Embryonic facial prominence (tissue), 1 donor: ENCODE measurements around the gene MLN.

Experiments
- DNase-seq: peaks from one replicate; pipeline ENCODE4 v3.0.0-alpha.2; 2016; ENCODE audit errors: extremely low spot score

Gene MLN

GRCh38 chr6:33788694-33789549 is 14.9 kb downstream of the MLN start, which contains the start of gene LEMD2:
Gene LEMD2 (minus strand): TSS chr6:33789130. CDS start chr6:33789116, 14 bp downstream.
- peak; percentile 81 for DNase-seq

DNA sequence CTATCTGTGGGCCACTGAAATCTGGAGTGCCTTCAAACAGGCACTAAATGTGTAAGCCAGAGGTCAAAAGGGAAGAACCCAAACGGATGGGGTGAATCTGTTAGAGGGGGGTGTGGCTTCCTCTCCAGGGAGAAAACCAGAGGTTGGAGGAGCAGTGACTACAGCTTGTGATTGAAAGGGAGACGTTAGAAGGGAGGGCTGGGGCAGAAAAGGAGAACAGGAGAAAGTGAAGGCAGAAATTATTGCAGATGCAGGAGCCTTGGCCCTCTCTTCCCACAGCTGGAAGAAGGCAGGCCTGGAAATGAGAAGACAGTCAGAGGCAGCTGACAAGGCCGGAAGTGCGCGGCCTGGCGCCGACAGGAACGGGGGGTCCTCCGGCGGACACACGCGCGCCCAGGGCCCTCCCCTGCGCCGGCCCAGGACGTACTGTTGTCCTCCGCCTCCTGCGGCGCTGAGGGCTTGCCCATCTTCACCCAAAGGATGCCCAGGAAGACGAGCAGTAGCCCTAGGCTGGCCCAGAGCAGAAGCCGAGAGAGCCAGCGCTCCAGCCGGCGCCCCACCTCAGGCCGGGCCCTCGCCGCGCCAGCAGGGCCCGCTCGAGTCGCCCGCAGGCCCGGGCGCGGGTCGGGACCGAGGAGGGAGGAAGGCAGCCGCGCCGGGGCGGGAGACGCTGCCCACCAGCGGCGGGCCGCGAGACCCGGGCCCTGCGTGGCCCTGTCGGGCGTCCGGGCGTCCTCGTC is 15.7 kb downstream of the MLN start:
- DNase-seq: no peak

DNA sequence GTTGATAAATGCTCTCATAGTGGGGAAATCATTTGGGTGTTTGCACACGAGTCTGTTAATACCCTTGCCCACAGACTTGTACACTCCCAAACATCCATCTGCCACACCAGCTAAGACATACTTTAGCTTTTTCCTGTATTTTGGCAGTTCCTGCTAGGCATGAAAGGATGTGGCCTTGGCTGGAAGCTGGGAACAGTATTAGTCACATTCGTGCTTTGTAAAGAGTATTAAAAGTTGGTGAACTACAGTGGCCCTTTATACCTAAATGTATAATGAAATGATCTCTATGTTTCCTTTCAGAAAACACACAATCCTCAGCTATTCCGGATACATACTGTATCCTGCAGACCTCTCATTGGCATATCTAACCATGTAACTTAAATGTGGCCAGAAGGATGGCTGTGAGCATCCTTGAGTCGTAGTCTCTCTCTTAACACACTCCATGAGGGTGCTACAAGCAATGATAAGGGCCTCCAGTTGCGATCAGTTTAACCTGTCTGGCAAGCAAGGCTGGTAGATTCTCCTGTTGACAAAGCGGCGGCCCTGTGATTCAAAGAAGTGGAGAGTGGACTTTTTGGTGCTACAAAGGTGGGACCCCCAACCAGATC is 16.4 kb downstream of the MLN start:
- DNase-seq: no peak

GRCh38 chr6:33786736-33787135 is 17.1 kb downstream of the MLN start:
- no peak for DNase-seq

- no peak for DNase-seq
These were observed 18.0 kb downstream of the MLN start for GRCh38 chr6:33785778-33786177.

- no peak for DNase-seq
These were observed 19.0 kb downstream of the MLN start for GRCh38 chr6:33784787-33785186.

DNA sequence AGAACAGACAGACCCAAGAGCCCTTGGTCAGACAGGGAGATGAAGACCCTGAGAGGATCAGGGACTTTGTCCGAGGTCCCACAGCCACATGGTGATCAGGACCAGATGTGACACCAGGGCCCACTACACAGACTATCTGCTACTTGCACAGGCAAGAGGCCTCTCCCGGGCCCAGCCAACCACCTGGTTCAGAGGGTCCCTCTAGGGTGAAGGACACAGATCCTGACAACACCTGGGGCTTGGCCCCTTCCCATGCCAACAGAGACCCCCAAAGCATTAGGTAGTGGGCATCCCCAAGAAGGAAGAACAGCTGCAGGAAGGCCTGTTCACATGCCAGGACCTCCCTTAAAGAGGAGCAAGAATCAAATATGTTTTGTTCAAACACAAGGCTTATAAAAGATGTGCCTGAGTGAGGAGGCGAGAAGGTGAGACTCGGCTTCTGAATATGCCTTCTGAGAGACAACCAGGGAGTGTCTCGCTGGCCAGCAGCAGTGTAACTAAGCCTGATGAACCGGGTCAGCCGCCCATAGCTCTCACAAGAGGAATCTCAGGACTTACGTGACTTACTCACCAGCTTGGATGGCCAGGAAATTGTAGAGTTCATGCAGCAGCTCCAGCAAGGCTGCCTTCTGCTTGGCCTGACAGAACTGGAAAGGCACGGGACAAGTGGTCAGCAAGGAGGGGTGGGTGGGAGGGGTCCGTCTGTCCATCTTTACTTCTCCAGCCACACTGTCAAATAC is 19.9 kb downstream of the MLN start:
- DNase-seq: no peak

- no peak for DNase-seq
These were observed 21.2 kb downstream of the MLN start for GRCh38 chr6:33782561-33782960.

- no peak for DNase-seq
These were observed 22.4 kb downstream of the MLN start for GRCh38 chr6:33781131-33781975.

GRCh38 chr6:33779895-33780294 is 23.9 kb downstream of the MLN start:
- no peak for DNase-seq

DNA sequence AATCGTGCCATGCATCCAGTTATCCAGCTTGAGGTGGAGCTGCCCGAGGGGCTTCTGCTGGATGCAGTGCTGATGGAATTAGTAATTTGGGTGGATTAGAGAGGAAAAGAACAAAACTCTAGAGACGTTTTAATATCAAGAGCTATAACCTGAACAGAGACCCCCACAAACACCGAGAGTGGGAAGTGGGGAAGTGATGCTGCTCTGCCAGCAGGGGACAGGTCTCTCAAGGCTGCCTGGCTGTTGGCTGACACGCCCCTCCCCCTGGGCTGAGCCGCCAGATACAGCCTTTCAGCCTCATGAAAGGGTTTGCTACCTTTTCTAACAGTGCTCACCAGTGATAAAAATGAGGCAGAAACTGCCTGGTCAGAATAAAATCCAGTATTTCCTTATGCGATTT is 24.5 kb downstream of the MLN start:
- no peak for DNase-seq

GRCh38 chr6:33778444-33779121 is 25.2 kb downstream of the MLN start:
- no peak for DNase-seq

DNA sequence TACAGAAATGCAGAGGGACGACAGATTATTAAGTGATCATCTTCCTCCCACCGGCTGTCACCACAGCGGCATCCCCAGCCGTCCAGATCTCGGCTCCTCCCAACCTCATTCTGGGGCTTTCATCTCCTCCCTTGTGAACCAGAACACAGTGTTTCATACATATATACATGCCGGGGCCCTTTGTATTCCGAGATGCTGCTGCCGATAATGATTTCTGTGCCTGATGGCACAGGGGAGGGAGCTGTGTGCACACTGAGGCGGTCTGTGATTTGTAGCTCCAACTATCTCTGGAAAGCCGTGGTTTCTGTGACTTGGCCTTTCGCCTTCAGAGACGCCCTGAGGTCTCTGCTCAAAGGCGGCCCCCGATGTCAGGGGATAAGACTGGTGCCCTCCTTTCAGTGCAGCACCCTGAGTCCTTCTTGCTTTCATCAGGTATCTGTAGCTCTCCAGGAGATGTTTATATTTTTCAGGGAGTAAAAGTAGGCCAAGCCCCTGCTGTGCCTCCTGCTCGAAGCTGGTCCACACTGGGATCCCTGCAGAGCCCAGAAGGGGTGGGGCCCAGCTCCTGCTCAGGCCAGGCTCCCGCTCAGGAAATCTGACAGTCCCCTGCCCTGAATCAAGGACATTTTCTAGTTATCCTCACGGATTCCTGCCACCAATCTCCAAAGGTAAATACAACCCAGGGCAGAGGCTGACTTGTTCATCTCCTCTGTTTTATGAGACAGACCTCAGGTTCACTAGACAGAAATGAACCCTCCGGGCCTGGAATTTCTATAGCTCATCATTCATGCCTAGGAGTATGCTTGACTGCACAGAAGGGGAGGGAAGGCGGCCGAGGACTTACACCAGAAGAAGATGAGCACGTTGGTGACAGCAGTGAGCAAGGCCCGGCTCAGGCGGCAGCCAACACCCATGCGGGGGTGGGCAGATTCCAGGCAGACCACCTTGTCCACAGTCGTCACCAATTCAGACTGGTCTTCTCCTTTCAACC is 26.1 kb downstream of the MLN start:
- no peak for DNase-seq

- DNase-seq: no peak
These were observed 27.0 kb downstream of the MLN start for GRCh38 chr6:33776764-33777163.

DNA sequence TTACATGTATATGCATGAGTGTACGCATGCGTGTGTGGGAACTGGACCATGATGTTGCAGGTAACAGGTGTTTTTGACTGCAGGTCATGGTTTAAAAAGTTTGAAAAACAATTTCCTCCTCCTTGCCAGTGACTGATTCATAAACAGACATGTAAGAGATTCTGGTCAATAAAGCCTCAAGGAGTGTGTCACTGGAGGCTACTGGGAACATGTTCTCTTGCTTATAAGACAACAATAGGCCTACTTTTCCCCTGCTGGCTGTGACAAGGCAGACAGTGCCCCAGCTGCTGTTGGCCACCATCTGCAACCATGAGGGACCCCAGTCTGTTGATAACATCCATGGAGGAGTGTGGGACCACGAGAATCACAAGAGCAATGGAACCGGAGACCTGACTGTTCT is 27.6 kb downstream of the MLN start:
- no peak for DNase-seq

- DNase-seq: no peak
These were observed 29.0 kb downstream of the MLN start for GRCh38 chr6:33774774-33775173.

- DNase-seq: no peak
These were observed 30.8 kb downstream of the MLN start for GRCh38 chr6:33772902-33773472.

- no peak for DNase-seq
These were observed 31.5 kb downstream of the MLN start for GRCh38 chr6:33772082-33772830.
